Measurements from ENCODE around the gene SLC9B1.

Gene SLC9B1

DNA sequence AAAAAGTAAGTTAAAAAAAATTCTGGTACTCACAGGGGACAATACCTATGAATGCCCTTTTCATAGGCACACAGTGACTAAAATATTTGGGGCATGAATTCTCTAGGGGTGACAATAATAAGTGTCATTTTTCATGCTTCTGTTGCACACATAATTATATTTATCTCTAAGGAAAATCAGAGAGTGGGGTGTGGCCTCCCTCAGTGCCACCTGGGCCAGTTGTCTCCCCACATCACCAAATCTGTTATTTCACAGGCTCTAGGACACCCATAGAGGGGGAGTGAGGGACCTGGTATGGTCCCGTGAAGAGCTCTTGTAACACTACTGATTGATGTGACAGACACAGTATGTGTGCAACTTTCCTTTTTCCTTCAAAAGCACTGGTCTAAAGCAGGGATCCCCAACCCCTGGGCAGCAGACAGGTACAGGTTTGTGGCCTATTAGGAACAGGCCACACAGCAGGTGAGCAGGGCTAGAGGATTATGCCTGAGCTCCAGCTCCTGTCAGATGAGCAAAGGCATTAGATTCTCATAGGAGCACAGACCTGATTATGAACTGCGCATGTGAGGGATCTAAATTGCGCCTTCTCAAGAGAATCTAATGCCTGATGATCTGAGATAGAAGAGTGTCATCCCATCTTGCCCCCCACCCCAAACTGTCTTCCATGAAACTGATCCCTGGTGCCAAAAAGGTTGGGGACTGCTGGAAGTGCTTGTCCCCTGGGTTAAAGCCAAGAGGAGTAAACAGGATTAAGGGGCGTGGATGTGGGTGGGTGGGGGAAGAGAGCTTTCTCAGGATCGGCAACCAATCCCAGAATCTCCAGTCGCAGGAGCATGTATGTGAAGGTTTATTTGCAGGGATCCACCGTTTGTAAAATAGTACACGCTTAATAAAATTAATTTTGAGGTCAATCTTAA is 856 bp downstream of the SLC9B1 start:
- peaks cover 4% of the 10 kb centered on the region for H3K4me1 ChIP-seq
- no peaks in the 10 kb centered on the region for H3K27me3 ChIP-seq
- H3K4me3 ChIP-seq (ENCODE audit: low read depth, low read length): peak overlapping the region; percentile 76
- DNase-seq: no peak
- H3K9me3 ChIP-seq: no peaks in the 10 kb centered on the region
- TF ChIP-seq, protein P1, sequence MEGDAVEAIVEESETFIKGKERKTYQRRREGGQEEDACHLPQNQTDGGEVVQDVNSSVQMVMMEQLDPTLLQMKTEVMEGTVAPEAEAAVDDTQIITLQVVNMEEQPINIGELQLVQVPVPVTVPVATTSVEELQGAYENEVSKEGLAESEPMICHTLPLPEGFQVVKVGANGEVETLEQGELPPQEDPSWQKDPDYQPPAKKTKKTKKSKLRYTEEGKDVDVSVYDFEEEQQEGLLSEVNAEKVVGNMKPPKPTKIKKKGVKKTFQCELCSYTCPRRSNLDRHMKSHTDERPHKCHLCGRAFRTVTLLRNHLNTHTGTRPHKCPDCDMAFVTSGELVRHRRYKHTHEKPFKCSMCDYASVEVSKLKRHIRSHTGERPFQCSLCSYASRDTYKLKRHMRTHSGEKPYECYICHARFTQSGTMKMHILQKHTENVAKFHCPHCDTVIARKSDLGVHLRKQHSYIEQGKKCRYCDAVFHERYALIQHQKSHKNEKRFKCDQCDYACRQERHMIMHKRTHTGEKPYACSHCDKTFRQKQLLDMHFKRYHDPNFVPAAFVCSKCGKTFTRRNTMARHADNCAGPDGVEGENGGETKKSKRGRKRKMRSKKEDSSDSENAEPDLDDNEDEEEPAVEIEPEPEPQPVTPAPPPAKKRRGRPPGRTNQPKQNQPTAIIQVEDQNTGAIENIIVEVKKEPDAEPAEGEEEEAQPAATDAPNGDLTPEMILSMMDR (IDR thresholded peaks at IDR 0.05; ENCODE audit: low read depth, low read length): no peak
- H3K36me3 ChIP-seq: no peaks in the 10 kb centered on the region

- DNase-seq: no peak
- Histone ChIP-seq H3K4me1 (no peaks in the 10 kb centered on the region), H3K4me3 (ENCODE audit: low read depth, low read length) (no peak overlapping the region), H3K27me3 (no peaks in the 10 kb centered on the region), H3K9me3 (no peaks in the 10 kb centered on the region), H3K36me3 (no peaks in the 10 kb centered on the region)
- TF ChIP-seq, protein P1 (IDR thresholded peaks at IDR 0.05; ENCODE audit: low read depth, low read length): no peak
Measured at GRCh38 chr4:103012551-103012950, 7.0 kb downstream of the SLC9B1 start.

- no peak overlapping the region for H3K4me3 ChIP-seq (ENCODE audit: low read depth, low read length)
- no peaks in the 10 kb centered on the region for H3K36me3 ChIP-seq
- TF ChIP-seq, protein P1 (IDR thresholded peaks at IDR 0.05; ENCODE audit: low read depth, low read length): no peak
- no peaks in the 10 kb centered on the region for H3K27me3 ChIP-seq
- H3K4me1 ChIP-seq: no peaks in the 10 kb centered on the region
- DNase-seq: no peak
- no peaks in the 10 kb centered on the region for H3K9me3 ChIP-seq
Measured at GRCh38 chr4:103012060-103012459, 7.4 kb downstream of the SLC9B1 start.

GRCh38 chr4:103011378-103012025 is 8.0 kb downstream of the SLC9B1 start:
- Histone ChIP-seq H3K9me3 (no peaks in the 10 kb centered on the region), H3K4me3 (ENCODE audit: low read depth, low read length) (no peak overlapping the region), H3K4me1 (no peaks in the 10 kb centered on the region), H3K36me3 (no peaks in the 10 kb centered on the region), H3K27me3 (no peaks in the 10 kb centered on the region)
- TF ChIP-seq, protein P1 (IDR thresholded peaks at IDR 0.05; ENCODE audit: low read depth, low read length): no peak
- DNase-seq: no peak

- H3K27me3 ChIP-seq: no peaks in the 10 kb centered on the region
- TF ChIP-seq, protein P1 (IDR thresholded peaks at IDR 0.05; ENCODE audit: low read depth, low read length): no peak
- no peaks in the 10 kb centered on the region for H3K4me1 ChIP-seq
- H3K4me3 ChIP-seq (ENCODE audit: low read depth, low read length): no peak overlapping the region
- H3K9me3 ChIP-seq: no peaks in the 10 kb centered on the region
- DNase-seq: no peak
- H3K36me3 ChIP-seq: no peaks in the 10 kb centered on the region
Measured at GRCh38 chr4:103010804-103011203, 8.7 kb downstream of the SLC9B1 start.

Data from BE2C (cell line).